D721Med (cell line): ENCODE data around the gene NRSN2.

Source experiments
- DNase-seq: peaks from one replicate; pipeline ENCODE4 v3.0.0; 2011; ENCODE audit warnings: low spot score; ENCODE audit not compliant: insufficient read length
- FAIRE-seq: peaks from 2 replicates; lab custom pipeline; 2011; peaks lifted over from hg19 to GRCh38; lab: Jason Lieb, UNC
- CTCF ChIP-seq: IDR thresholded peaks from 2 replicates; pipeline ENCODE4 v1.5.1; 2012; ENCODE audit warnings: mild to moderate bottlenecking, control low read depth; ENCODE audit not compliant: insufficient read depth; ENCODE audit errors: missing control alignments

Gene NRSN2

GRCh38 chr20:403582-403957 is 56.7 kb downstream of the NRSN2 start:
- no peak for TF ChIP-seq CTCF
- DNase-seq (no peak), FAIRE-seq (no peak)

GRCh38 chr20:404088-404487 is 57.2 kb downstream of the NRSN2 start:
- DNase-seq, result no peak
- FAIRE-seq, result no peak
- TF ChIP-seq CTCF, result no peak
